ENCODE measurements around the gene FAM217B.

DNA sequence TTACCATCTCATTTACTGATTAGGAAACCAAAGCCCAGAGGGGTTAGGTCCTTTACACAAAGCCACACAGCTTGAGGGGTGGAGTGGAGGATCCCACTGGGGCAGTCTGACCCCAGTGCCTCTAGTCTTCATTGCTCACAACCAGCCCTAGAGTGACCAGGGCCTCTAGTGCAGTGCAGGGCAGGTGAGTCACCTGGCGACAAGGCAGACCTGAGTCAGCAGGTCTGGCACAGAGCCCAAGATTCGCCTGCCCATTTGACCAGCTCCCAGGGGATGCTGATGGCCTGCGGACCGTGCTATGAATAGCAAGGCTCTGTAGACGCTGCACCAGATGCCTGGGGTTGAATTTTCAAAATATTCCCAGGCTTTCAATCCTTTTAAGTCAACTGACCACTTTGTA lies 48.0 kb downstream of the FAM217B start:
- TF ChIP-seq, protein P1, sequence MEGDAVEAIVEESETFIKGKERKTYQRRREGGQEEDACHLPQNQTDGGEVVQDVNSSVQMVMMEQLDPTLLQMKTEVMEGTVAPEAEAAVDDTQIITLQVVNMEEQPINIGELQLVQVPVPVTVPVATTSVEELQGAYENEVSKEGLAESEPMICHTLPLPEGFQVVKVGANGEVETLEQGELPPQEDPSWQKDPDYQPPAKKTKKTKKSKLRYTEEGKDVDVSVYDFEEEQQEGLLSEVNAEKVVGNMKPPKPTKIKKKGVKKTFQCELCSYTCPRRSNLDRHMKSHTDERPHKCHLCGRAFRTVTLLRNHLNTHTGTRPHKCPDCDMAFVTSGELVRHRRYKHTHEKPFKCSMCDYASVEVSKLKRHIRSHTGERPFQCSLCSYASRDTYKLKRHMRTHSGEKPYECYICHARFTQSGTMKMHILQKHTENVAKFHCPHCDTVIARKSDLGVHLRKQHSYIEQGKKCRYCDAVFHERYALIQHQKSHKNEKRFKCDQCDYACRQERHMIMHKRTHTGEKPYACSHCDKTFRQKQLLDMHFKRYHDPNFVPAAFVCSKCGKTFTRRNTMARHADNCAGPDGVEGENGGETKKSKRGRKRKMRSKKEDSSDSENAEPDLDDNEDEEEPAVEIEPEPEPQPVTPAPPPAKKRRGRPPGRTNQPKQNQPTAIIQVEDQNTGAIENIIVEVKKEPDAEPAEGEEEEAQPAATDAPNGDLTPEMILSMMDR (IDR thresholded peaks at IDR 0.05; ENCODE audit: insufficient read depth, low read depth, low read length), result no peak
- no peak for TF ChIP-seq EZH2 (IDR thresholded peaks at IDR 0.05; ENCODE audit: insufficient read depth, low read length)

All from astrocyte (in vitro differentiated cells and primary cell).